SK-N-MC (cell line): ENCODE measurements around the gene AGER.

Experiments used
- EZH2 ChIP-seq: fragments of 200-600 bp; sonication (generic); IDR thresholded peaks from one replicate; pipeline ENCODE4 v1.6.1; 2017; ENCODE audit warnings: antibody characterized with exemption
- POLR2AphosphoS5 ChIP-seq: IDR thresholded peaks from 2 replicates; pipeline ENCODE4 v1.6.1; 2012; ENCODE audit warnings: mild to moderate bottlenecking, low read depth, low read length, borderline replicate concordance

GRCh38 chr6:32132110-32132509 is 51.9 kb downstream of the AGER start:
- TF ChIP-seq EZH2, result no peak
- TF ChIP-seq POLR2AphosphoS5, result no peak
